ENCODE data around the gene ULBP2.

ULBP2 gene

GRCh38 chr6:149897855-149898744 is 43.7 kb upstream of the ULBP2 start, which contains the start of gene RAET1E:
TSS of gene RAET1E (minus strand) at chr6:149898113. CDS start at chr6:149890901, 7,212 bp downstream.
- Histone ChIP-seq H3K27ac (no peak within 1 kb of the TSS), H3K4me3 (ENCODE audit: low read depth in 1 of 2, low read length in 1 of 2) (no peak within 1 kb of the TSS), H3K27me3 (no peaks in the 10 kb centered on the region), H3K4me1 (ENCODE audit: control insufficient read depth in 1 of 2, insufficient read depth in 1 of 2, low read depth in 1 of 2, low read length in 1 of 2) (no peaks in the 10 kb centered on the region), H3K9me3 (no peaks in the 10 kb centered on the region), H3K36me3 (no peaks in the 10 kb centered on the region)
- TF ChIP-seq CTCF (IDR thresholded peaks at IDR 0.05), result no peak

- no peaks in the 10 kb centered on the region for H3K4me1 ChIP-seq (ENCODE audit: control insufficient read depth in 1 of 2, insufficient read depth in 1 of 2, low read depth in 1 of 2, low read length in 1 of 2)
- TF ChIP-seq CTCF (IDR thresholded peaks at IDR 0.05), result no peak
- no peak overlapping the region for H3K27ac ChIP-seq
- no peaks in the 10 kb centered on the region for H3K36me3 ChIP-seq
- no peaks in the 10 kb centered on the region for H3K9me3 ChIP-seq
- peaks cover 7% of the 10 kb centered on the region for H3K27me3 ChIP-seq
- no peak overlapping the region for H3K4me3 ChIP-seq (ENCODE audit: low read depth in 1 of 2, low read length in 1 of 2)
Observed at GRCh38 chr6:149898966-149899365, 42.8 kb upstream of the ULBP2 start.

- no peak for TF ChIP-seq CTCF (IDR thresholded peaks at IDR 0.05)
- no peak overlapping the region for H3K27ac ChIP-seq
- no peaks in the 10 kb centered on the region for H3K36me3 ChIP-seq
- no peaks in the 10 kb centered on the region for H3K9me3 ChIP-seq
- no peak overlapping the region for H3K4me3 ChIP-seq (ENCODE audit: low read depth in 1 of 2, low read length in 1 of 2)
- peaks cover 7% of the 10 kb centered on the region for H3K27me3 ChIP-seq
- H3K4me1 ChIP-seq (ENCODE audit: control insufficient read depth in 1 of 2, insufficient read depth in 1 of 2, low read depth in 1 of 2, low read length in 1 of 2), result no peaks in the 10 kb centered on the region
Observed at GRCh38 chr6:149899486-149899885, 42.3 kb upstream of the ULBP2 start.

GRCh38 chr6:149899926-149900619 is 41.7 kb upstream of the ULBP2 start:
- Histone ChIP-seq H3K4me3 (ENCODE audit: low read depth in 1 of 2, low read length in 1 of 2) (no peak overlapping the region), H3K4me1 (ENCODE audit: control insufficient read depth in 1 of 2, insufficient read depth in 1 of 2, low read depth in 1 of 2, low read length in 1 of 2) (no peaks in the 10 kb centered on the region), H3K36me3 (no peaks in the 10 kb centered on the region), H3K9me3 (no peaks in the 10 kb centered on the region), H3K27ac (no peak overlapping the region), H3K27me3 (peaks cover 7% of the 10 kb centered on the region)
- no peak for TF ChIP-seq CTCF (IDR thresholded peaks at IDR 0.05)

- Histone ChIP-seq H3K4me3 (ENCODE audit: low read depth in 1 of 2, low read length in 1 of 2) (no peak overlapping the region), H3K27me3 (peaks cover 7% of the 10 kb centered on the region), H3K9me3 (no peaks in the 10 kb centered on the region), H3K27ac (no peak overlapping the region), H3K36me3 (no peaks in the 10 kb centered on the region), H3K4me1 (ENCODE audit: control insufficient read depth in 1 of 2, insufficient read depth in 1 of 2, low read depth in 1 of 2, low read length in 1 of 2) (no peaks in the 10 kb centered on the region)
- no peak for TF ChIP-seq CTCF (IDR thresholded peaks at IDR 0.05)
Observed at GRCh38 chr6:149900620-149901443, 41.0 kb upstream of the ULBP2 start.

All from neutrophil (primary cell).